Astrocyte (in vitro differentiated cells and primary cell): Measurements from ENCODE around the gene TRIM52.

Experiments used
- EZH2 ChIP-seq: IDR thresholded peaks from 2 replicates; pipeline ENCODE4 v1.6.1; 2012; ENCODE audit warnings: mild to moderate bottlenecking, low read length, inconsistent platforms; ENCODE audit not compliant: insufficient read depth
- TF ChIP-seq, protein P1 (sequence below): IDR thresholded peaks from 2 replicates; pipeline ENCODE4 v1.5.1; 2011; ENCODE audit warnings: low read depth, mild to moderate bottlenecking, inconsistent platforms, low read length, moderate library complexity; ENCODE audit not compliant: insufficient read depth

DNA sequence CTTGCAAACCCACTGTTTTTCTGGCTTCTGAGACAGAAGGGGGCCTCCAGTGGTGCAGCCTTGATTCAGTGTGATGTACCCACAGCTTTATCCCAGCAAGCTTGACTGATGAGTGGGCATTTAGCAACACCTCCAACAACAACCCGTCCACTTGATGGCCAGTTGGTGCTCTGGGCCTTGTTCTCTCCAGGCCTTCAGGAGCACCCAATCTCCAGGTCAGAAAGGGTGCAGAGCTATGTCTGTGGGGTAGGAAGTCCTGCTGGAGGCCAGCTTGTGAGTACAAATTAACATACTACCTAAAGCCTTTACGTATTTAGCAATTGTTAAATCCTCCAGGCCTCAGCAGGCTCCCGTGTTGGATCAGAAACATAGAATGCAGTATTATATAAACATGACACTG, 10.1 kb upstream of the TRIM52 start:
- TF ChIP-seq, protein P1, sequence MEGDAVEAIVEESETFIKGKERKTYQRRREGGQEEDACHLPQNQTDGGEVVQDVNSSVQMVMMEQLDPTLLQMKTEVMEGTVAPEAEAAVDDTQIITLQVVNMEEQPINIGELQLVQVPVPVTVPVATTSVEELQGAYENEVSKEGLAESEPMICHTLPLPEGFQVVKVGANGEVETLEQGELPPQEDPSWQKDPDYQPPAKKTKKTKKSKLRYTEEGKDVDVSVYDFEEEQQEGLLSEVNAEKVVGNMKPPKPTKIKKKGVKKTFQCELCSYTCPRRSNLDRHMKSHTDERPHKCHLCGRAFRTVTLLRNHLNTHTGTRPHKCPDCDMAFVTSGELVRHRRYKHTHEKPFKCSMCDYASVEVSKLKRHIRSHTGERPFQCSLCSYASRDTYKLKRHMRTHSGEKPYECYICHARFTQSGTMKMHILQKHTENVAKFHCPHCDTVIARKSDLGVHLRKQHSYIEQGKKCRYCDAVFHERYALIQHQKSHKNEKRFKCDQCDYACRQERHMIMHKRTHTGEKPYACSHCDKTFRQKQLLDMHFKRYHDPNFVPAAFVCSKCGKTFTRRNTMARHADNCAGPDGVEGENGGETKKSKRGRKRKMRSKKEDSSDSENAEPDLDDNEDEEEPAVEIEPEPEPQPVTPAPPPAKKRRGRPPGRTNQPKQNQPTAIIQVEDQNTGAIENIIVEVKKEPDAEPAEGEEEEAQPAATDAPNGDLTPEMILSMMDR: no peak
- TF ChIP-seq EZH2: no peak
